Parathyroid adenoma (tissue), 2 donors: Measurements from ENCODE around the gene SEC61A2.

Source experiments
- H2AFZ ChIP-seq: fragments of 300-600 bp; sonication (generic); one replicate; pipeline ENCODE4 v1.7.0; 2017; ENCODE audit warnings: antibody characterized with exemption, mild to moderate bottlenecking
- H3K27ac ChIP-seq: fragments of 300-600 bp; sonication (generic); one replicate; pipeline ENCODE4 v1.7.0; 2017
- H3K27me3 ChIP-seq: fragments of 300-600 bp; sonication (generic); one replicate; pipeline ENCODE4 v1.7.0; 2017; ENCODE audit warnings: low read length; ENCODE audit not compliant: control insufficient read depth, insufficient read depth
- H3K36me3 ChIP-seq: fragments of 300-600 bp; sonication (generic); one replicate; pipeline ENCODE4 v1.7.0; 2017; ENCODE audit warnings: low read length; ENCODE audit not compliant: control insufficient read depth, insufficient read depth
- H3K4me1 ChIP-seq: fragments of 300-600 bp; sonication (generic); one replicate; pipeline ENCODE4 v1.7.0; 2017; ENCODE audit warnings: control low read depth
- H3K4me2 ChIP-seq: fragments of 300-600 bp; sonication (generic); one replicate; pipeline ENCODE4 v1.7.0; 2017; ENCODE audit warnings: low read length
- H3K4me3 ChIP-seq: fragments of 300-600 bp; sonication (generic); one replicate; pipeline ENCODE4 v1.7.0; 2017; ENCODE audit warnings: low read depth, low read length
- H3K79me2 ChIP-seq: fragments of 300-600 bp; sonication (generic); one replicate; pipeline ENCODE4 v1.7.0; 2017; ENCODE audit warnings: control low read depth
- H3K9ac ChIP-seq: fragments of 300-600 bp; sonication (generic); one replicate; pipeline ENCODE4 v1.7.0; 2017; ENCODE audit warnings: mild to moderate bottlenecking
- H3K9me3 ChIP-seq: fragments of 300-600 bp; sonication (generic); one replicate; pipeline ENCODE4 v1.7.0; 2017; ENCODE audit warnings: low read length; ENCODE audit not compliant: control insufficient read depth
- TF ChIP-seq, protein P1 (sequence below): fragments of 300-600 bp; sonication (generic); IDR thresholded peaks from one replicate; pipeline ENCODE4 v1.7.0; 2017; ENCODE audit warnings: antibody characterized with exemption, mild to moderate bottlenecking
- donor health status: primary hyperparathyroidism.

The SEC61A2 gene

DNA sequence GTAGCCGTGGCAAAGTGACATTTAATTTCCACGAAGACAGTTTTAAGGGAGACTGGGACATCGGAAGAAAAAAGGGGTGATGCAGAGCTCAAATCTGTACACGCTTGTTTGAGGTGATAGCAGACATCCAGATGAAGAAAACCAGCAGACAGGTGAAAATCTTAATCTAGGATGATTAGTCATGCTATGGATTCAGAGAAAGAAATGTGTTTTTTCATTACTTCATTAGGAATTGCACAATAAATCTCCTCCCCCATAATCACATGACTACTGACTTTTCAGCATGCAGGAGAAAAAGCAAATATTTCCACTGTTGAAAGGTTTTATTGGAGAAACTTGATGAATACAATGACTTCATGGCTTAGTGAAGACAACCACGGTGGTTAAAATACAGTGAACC is 63.7 kb downstream of the SEC61A2 start:
- H2AFZ ChIP-seq: no peak overlapping the region
- no peaks in the 10 kb centered on the region for H3K27me3 ChIP-seq
- TF ChIP-seq, protein P1, sequence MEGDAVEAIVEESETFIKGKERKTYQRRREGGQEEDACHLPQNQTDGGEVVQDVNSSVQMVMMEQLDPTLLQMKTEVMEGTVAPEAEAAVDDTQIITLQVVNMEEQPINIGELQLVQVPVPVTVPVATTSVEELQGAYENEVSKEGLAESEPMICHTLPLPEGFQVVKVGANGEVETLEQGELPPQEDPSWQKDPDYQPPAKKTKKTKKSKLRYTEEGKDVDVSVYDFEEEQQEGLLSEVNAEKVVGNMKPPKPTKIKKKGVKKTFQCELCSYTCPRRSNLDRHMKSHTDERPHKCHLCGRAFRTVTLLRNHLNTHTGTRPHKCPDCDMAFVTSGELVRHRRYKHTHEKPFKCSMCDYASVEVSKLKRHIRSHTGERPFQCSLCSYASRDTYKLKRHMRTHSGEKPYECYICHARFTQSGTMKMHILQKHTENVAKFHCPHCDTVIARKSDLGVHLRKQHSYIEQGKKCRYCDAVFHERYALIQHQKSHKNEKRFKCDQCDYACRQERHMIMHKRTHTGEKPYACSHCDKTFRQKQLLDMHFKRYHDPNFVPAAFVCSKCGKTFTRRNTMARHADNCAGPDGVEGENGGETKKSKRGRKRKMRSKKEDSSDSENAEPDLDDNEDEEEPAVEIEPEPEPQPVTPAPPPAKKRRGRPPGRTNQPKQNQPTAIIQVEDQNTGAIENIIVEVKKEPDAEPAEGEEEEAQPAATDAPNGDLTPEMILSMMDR: no peak
- no peak overlapping the region for H3K9ac ChIP-seq
- H3K36me3 ChIP-seq: no peaks in the 10 kb centered on the region
- H3K4me2 ChIP-seq: no peak overlapping the region
- no peaks in the 10 kb centered on the region for H3K9me3 ChIP-seq
- H3K27ac ChIP-seq: no peak overlapping the region
- H3K79me2 ChIP-seq: peaks cover 34% of the 10 kb centered on the region
- H3K4me3 ChIP-seq: no peak overlapping the region
- peaks cover 10% of the 10 kb centered on the region for H3K4me1 ChIP-seq

DNA sequence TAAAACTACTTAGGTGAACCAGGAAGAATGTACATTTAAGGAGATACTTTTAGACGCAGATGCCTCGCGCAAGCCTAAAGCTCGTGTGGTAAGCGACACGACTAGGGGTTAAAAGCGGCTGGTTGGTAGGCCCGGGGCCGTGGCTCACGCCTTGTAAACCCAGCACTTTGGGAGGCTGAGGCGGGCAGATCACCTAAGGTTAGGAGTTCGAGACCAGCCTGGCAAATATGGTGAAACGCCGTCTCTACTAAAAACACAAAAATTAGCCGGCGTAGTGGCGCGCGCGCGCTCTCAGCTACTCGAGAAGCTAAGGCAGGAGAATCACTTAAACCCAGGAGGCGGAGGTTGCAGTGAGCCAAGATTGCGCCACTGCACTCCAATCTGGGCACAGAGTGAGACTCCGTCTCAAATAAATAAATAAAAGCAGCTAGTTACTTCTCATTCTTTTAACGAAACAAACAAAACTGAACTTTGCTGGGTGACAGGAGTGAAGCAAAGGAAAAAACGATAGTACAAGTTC is 65.3 kb downstream of the SEC61A2 start:
- TF ChIP-seq, protein P1: no peak
- H3K27ac ChIP-seq: peak overlapping the region; percentile 94
- no peaks in the 10 kb centered on the region for H3K27me3 ChIP-seq
- peaks cover 32% of the 10 kb centered on the region for H3K79me2 ChIP-seq
- no peaks in the 10 kb centered on the region for H3K36me3 ChIP-seq
- H3K4me3 ChIP-seq: peak overlapping the region; percentile 89
- H3K4me2 ChIP-seq: peak overlapping the region; percentile 92
- H2AFZ ChIP-seq: peak overlapping the region; percentile 95
- H3K4me1 ChIP-seq: peaks cover 10% of the 10 kb centered on the region
- no peaks in the 10 kb centered on the region for H3K9me3 ChIP-seq
- H3K9ac ChIP-seq: no peak overlapping the region

DNA sequence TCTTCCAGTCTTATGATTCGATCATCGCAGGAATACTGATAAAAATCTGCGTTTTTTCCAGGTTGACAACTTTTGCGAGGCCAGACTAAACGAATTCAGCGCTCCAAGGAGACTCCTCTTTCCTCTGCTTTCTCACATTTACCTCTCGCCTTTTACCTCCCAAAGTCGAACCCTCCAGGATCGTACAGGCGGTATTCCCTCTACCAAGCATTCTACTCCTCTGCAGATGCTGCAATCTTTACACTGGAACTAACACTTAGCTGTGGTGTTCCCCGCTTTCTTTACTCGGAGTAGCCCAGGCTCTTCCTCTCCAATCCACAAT is 65.8 kb downstream of the SEC61A2 start:
- Histone ChIP-seq H3K27ac (peak overlapping the region; percentile 94), H2AFZ (peak overlapping the region; percentile 95), H3K4me2 (peak overlapping the region; percentile 92), H3K36me3 (no peaks in the 10 kb centered on the region), H3K9ac (peak overlapping the region; percentile 30), H3K79me2 (peaks cover 29% of the 10 kb centered on the region), H3K9me3 (no peaks in the 10 kb centered on the region), H3K27me3 (no peaks in the 10 kb centered on the region), H3K4me1 (peaks cover 10% of the 10 kb centered on the region), H3K4me3 (peak overlapping the region; percentile 89)
- TF ChIP-seq, protein P1: no peak

DNA sequence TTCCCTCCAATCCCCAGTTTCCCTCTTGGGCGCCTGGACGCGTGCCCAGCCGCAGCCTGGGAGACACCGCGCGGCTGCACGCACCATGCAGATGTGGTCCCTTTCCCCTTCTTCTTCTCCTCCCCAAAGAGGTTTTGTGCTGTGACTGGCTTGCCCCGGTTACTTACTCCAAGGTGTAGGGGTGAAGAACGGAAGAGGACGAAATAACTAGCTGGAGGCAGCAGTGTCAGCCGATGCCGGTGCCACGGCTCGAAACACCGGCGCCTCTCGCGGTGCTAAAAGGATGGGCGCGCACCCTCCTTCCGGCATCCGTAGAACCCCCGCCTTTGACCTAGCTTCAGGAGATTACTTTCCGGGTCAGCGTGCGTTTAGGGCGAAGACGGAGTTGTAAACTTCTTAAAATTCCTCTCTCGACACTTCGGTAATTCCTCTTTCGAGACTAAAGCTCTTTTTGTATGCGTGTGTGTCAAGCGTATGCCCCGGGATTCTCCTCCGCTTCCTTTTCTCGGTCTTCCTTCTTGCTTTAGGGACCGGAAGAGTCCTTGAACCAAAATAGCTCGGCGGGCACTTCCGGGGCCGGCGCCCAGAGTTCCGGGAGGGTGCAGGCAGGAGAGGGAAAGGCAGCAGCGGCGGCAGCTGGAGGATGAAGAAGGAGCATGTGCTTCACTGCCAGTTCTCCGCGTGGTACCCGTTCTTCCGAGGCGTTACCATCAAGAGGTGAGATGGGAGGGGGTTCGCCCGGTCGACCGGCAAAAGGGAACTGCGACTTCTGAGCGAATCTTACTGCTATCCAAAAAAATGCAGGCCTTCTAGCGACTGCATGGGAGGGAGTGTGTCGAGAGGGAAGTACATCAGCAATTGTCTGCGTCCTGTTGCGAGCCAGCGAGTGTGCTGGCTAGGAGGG is 66.4 kb downstream of the SEC61A2 start, which contains the start of the genes CDC123 and NUDT5:
Gene CDC123, plus strand, starts transcription at position 586 of the 904 bp plus-strand sequence. Its CDS starts 58 bp downstream, at position 644.
Gene NUDT5, minus strand, starts transcription at position 289 of the 904 bp plus-strand sequence. CDS start 9,600 bp downstream, outside the sequence.
- Histone ChIP-seq H3K27me3 (no peaks in the 10 kb centered on the region), H3K79me2 (peaks cover 32% of the 10 kb centered on the region), H3K9me3 (no peaks in the 10 kb centered on the region), H3K4me3 (peak within 1 kb of the TSS; percentile 89), H3K9ac (peak within 1 kb of the TSS; percentile 30), H3K4me1 (peaks cover 10% of the 10 kb centered on the region), H3K27ac (peak within 1 kb of the TSS; percentile 94), H2AFZ (peak within 1 kb of the TSS; percentile 95), H3K36me3 (no peaks in the 10 kb centered on the region), H3K4me2 (peak within 1 kb of the TSS; percentile 92)
- TF ChIP-seq, protein P1: no peak
